Measurements from ENCODE around the gene KLHL36.
"Not testable (repeated sequence)": the region's sequence is repeated elsewhere in the genome, so short reads cannot be mapped to it uniquely, and the experiment has no call there.

Gene KLHL36

DNA sequence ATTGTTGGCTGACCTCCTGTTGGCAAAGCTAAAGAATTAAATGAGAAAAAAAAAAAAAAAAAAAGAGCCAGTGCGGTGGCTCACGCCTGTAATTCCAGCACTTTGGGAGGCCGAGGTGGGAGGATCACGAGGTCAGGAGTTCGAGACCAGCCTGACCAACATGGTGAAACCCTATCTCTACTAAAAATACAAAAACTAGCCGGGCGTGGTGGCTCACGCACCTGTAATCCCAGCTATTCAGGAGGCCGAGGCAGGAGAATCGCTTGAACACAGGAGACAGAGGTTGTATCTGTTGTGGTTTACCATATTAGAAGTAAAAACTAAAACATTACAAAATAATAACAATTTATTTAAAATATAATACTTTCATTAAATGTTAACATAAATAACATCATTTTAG is 45.6 kb downstream of the KLHL36 start:
- DNase-seq (ENCODE audit: low read depth in 2 of 2) = not testable (repeated sequence)

- DNase-seq (ENCODE audit: low read depth in 2 of 2) = no peak
These were observed 46.7 kb downstream of the KLHL36 start for GRCh38 chr16:84694980-84695379.

GRCh38 chr16:84699147-84699711 is 50.9 kb downstream of the KLHL36 start:
- DNase-seq (ENCODE audit: low read depth in 2 of 2) = no peak

DNA sequence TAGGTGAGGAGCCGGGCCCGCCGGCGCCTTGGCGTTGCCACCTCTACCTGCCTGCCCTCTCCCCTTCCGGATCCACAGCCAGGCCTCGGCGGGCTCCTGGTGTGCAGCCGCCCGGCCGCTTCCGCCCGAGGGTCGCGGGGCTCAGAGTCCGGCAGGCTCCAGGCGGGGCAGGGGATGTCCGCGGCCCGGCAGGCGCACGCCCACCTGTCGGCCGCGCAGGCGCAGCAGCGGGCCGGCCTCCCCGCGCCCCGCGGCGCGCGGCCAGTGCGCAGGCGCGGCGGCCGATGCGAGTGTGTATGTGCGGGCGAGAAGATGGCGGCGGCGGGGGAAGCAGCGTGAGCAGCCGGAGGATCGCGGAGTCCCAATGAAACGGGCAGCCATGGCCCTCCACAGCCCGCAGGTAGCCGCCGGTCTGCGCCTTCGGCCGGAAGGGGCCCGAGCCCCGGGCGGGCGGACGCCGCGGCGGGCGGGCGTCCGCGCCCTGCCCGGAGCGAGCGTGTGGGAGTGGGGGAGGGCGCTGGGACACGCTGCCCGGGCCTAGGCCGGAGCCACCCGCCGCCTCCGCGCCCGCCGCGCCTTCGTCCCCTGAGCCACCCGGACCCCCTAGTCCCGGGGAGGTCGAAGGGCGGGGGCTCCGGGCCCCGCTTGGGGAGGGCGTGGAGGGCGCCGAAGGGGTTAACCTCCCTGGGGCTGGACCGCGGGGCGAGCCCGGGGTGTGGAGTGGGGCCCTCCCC is 51.6 kb downstream of the KLHL36 start, which contains the start of gene USP10:
Gene USP10 (plus strand): TSS at position 289 of the 734 bp plus-strand sequence. CDS start 91 bp downstream, at position 380.
- DNase-seq (ENCODE audit: low read depth in 2 of 2) = peak; percentile 50 to 77

- peak; percentile 8 to 21 for DNase-seq (ENCODE audit: low read depth in 2 of 2)
These were observed 52.4 kb downstream of the KLHL36 start for GRCh38 chr16:84700446-84701300.

DNA sequence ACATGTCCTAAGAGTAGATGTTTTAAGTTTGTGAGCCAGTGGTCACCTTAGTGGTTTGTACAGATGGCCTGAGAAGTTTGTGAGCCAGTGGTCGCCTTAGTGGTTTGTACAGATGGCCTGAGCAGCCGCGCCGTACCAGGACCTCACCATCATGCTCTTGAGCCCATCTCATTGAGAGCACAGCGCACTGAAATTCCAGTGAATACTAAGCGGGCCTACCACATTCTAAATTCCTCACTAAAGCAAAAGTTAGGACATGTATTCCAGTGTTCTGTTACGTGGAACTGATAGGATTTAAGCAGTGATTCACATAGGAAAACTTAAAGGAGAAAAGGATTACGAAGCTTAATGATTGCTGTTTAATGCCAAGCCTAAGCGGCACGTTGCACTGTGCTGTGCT is 55.4 kb downstream of the KLHL36 start:
- DNase-seq (ENCODE audit: low read depth in 2 of 2) = no peak

DNA sequence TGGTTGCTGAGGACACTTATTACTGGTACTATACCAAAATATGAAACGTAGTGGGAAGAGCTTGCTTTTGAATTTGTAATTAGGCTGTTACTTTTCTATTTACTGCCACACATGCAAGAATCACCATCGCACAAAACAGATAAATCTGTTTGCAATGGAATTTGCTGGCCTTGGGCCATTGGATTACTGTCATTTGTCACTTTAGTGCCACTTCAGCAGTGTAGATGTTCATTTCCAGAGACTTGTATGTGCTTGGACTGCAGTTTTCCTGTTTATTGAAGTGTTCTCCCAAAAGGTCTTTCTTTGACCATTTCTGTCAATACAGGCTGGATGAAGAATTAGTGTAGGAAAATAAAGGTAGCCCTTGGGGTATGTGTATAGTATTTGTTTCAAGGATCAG is 55.9 kb downstream of the KLHL36 start:
- DNase-seq (ENCODE audit: low read depth in 2 of 2) = no peak

- DNase-seq (ENCODE audit: low read depth in 2 of 2) = no peak
These were observed 58.5 kb downstream of the KLHL36 start for GRCh38 chr16:84706856-84707255.

DNA sequence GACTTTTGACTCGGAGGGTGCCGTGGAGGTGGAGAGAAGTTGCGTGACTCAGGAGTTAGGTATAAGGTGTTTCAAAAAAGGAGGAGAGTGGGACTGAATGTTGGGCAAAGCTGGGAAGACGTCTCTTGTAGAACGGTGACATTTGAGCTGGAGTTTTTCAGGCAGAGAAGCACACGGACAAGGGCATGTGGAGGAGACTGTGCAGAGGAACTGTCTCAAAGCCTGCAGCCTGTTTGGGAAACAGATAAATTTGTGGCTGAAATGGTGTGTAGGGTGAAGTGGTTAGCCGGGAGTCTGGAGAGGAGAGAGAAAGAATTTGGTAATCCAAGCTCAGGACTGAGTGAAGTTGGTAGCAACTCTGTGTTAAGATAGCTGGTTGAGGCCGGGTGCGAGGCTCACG is 61.3 kb downstream of the KLHL36 start:
- no peak for DNase-seq (ENCODE audit: low read depth in 2 of 2)

GRCh38 chr16:84710686-84711085 is 62.4 kb downstream of the KLHL36 start:
- no peak for DNase-seq (ENCODE audit: low read depth in 2 of 2)
